RWPE2 (cell line): Measurements from ENCODE around the gene DHRS2.

Source experiments
- ATAC-seq: fragments of 200-7000 bp; cut with Tn5 transposase; 3 replicates; pipeline ENCODE4 v1.9.1; 2021; ENCODE audit warnings: low read depth
- DNase-seq: peaks from one replicate; pipeline ENCODE4 v3.0.0-alpha.2; 2020; ENCODE audit warnings: low spot score
- H3K27ac ChIP-seq: fragments of 450-650 bp; 2 replicates; pipeline ENCODE4 v1.5.1; 2017; ENCODE audit warnings: mild to moderate bottlenecking; ENCODE audit not compliant: poor library complexity, severe bottlenecking
- H3K27me3 ChIP-seq: fragments of 250-450 bp; sonication (Bioruptor Pico); 2 replicates; pipeline ENCODE4 v1.5.1; 2021; ENCODE audit warnings: mild to moderate bottlenecking, moderate library complexity; ENCODE audit not compliant: insufficient read depth, poor library complexity, severe bottlenecking
- H3K36me3 ChIP-seq: fragments of 250-450 bp; sonication (Bioruptor Pico); 2 replicates; pipeline ENCODE4 v1.5.1; 2020; ENCODE audit warnings: low read depth, mild to moderate bottlenecking, moderate library complexity
- H3K4me1 ChIP-seq: fragments of 250-450 bp; sonication (Bioruptor Pico); 2 replicates; pipeline ENCODE4 v1.5.1; 2021; ENCODE audit warnings: mild to moderate bottlenecking, moderate library complexity; ENCODE audit not compliant: insufficient read depth, poor library complexity, severe bottlenecking
- H3K4me3 ChIP-seq: fragments of 250-450 bp; sonication (Bioruptor Pico); 2 replicates; pipeline ENCODE4 v1.5.1; 2021; ENCODE audit warnings: mild to moderate bottlenecking, moderate library complexity; ENCODE audit not compliant: severe bottlenecking
- H3K9me3 ChIP-seq: fragments of 250-450 bp; sonication (Bioruptor Pico); 2 replicates; pipeline ENCODE4 v1.5.1; 2021; ENCODE audit warnings: mild to moderate bottlenecking, moderate library complexity; ENCODE audit not compliant: severe bottlenecking
- TF ChIP-seq, protein P1 (sequence below): fragments of 450-650 bp; IDR thresholded peaks from one replicate; pipeline ENCODE4 v1.5.1; 2017; ENCODE audit warnings: mild to moderate bottlenecking, moderate library complexity; ENCODE audit not compliant: poor library complexity, severe bottlenecking

Gene DHRS2

DNA sequence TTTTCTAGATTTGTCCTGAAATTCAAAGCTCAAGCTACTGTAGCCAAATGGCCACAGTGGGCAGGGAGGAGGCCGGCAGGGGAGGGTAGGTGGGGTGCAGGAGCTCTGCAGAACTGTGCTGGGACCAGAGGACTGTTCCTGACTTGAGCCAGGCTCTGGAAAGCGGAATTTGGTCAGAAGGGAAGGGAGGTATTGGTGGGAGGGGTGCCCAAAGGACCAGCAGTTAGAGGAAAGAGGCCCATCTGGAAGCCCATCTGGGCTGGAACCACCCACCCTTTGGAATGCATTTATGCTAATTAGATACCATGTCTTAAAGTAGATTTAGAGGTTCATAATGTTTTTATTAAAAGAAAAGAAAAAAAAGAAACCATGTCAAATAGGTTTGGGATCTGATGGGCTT is 33.1 kb upstream of the DHRS2 start:
- H3K27me3 ChIP-seq, result peaks cover 4% of the 10 kb centered on the region
- no peaks in the 10 kb centered on the region for H3K4me1 ChIP-seq
- ATAC-seq (no peak), DNase-seq (no peak)
- H3K9me3 ChIP-seq, result no peaks in the 10 kb centered on the region
- TF ChIP-seq, protein P1, sequence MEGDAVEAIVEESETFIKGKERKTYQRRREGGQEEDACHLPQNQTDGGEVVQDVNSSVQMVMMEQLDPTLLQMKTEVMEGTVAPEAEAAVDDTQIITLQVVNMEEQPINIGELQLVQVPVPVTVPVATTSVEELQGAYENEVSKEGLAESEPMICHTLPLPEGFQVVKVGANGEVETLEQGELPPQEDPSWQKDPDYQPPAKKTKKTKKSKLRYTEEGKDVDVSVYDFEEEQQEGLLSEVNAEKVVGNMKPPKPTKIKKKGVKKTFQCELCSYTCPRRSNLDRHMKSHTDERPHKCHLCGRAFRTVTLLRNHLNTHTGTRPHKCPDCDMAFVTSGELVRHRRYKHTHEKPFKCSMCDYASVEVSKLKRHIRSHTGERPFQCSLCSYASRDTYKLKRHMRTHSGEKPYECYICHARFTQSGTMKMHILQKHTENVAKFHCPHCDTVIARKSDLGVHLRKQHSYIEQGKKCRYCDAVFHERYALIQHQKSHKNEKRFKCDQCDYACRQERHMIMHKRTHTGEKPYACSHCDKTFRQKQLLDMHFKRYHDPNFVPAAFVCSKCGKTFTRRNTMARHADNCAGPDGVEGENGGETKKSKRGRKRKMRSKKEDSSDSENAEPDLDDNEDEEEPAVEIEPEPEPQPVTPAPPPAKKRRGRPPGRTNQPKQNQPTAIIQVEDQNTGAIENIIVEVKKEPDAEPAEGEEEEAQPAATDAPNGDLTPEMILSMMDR, result no peak
- H3K36me3 ChIP-seq, result no peaks in the 10 kb centered on the region
- no peak overlapping the region for H3K4me3 ChIP-seq
- no peak overlapping the region for H3K27ac ChIP-seq

DNA sequence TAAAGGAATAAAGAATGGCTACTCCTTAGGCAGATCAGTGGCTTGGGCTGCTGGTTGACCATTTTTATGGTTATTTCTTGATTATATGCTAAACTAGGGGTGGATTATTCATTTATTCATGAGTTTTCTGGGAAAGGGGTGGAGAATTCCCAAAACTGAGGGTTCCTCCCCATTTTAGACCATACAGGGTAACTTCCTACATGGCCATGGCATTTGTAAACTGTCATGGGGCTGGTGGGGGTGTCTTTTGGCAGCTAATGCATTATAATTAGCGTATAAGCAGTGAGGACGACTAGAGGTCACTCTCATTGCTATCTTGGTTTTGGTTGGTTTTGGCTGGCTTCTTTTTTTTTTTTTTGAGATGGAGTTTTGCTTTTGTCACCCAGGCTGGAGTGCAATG is 32.0 kb upstream of the DHRS2 start:
- no peaks in the 10 kb centered on the region for H3K4me1 ChIP-seq
- no peak for ATAC-seq
- no peaks in the 10 kb centered on the region for H3K36me3 ChIP-seq
- H3K27ac ChIP-seq, result no peak overlapping the region
- TF ChIP-seq, protein P1, result no peak
- no peak overlapping the region for H3K4me3 ChIP-seq
- H3K9me3 ChIP-seq, result no peaks in the 10 kb centered on the region
- peaks cover 4% of the 10 kb centered on the region for H3K27me3 ChIP-seq
- no peak for DNase-seq

DNA sequence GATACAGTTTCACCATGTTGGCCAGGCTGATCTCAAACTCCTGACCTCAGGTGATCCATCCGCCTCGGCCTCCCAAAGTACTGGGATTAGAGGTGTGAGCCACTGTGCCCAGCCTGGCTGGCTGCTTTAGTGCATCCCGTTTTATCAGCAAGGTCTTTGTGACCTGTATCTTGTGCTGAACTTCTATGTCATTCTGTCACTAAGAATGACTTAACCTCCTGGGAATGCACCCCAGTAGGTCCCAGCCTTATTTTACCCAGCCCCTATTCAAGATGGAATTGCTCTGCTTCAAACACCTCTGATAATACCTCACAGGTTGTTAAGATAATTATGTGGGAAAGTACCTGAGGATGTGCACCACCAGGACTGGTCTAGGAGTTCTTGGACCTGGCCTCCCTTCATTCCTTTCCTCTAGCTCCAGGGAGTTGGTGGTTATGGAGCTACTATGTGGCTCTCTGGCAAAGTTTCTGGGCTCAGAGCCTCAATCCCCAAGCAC is 31.4 kb upstream of the DHRS2 start:
- H3K4me1 ChIP-seq, result no peaks in the 10 kb centered on the region
- H3K27ac ChIP-seq, result no peak overlapping the region
- peaks cover 4% of the 10 kb centered on the region for H3K27me3 ChIP-seq
- no peak overlapping the region for H3K4me3 ChIP-seq
- DNase-seq, result no peak
- no peak for ATAC-seq
- TF ChIP-seq, protein P1, result no peak
- H3K9me3 ChIP-seq, result no peaks in the 10 kb centered on the region
- H3K36me3 ChIP-seq, result no peaks in the 10 kb centered on the region

DNA sequence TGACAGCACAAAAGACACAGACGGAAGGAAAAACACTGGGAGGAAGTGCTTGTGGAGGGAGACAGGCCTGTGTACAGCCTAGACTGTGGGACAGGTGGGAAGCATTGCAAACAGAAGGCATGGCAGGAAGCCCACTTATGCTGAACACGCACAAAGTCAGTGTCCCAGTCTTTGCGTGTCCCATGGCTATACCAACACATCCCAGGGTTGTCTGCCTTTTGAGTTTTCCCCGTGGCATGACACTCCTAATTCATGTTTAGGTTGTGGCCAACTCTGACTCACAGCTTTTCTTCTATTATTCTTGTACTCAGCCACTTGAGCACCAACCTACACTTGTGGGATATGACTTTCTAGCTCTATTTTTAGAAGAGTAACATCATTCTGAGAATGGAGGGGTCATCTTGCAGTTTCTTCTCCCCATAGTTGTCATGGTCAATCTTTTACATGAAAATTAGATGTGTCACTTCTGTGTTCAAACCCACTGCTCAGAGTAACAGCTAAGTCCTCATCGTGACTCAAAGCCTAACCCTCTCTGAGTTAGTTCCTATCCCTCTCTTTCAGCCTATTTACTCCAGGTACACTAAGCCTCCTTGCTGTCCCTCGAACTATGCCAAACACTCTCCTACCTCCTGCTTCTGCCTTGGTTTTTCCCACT is 30.1 kb upstream of the DHRS2 start:
- H3K4me3 ChIP-seq, result no peak overlapping the region
- H3K36me3 ChIP-seq, result no peaks in the 10 kb centered on the region
- DNase-seq (no peak), ATAC-seq (no peak)
- peaks cover 14% of the 10 kb centered on the region for H3K27me3 ChIP-seq
- H3K9me3 ChIP-seq, result no peaks in the 10 kb centered on the region
- no peak overlapping the region for H3K27ac ChIP-seq
- TF ChIP-seq, protein P1, result no peak
- no peaks in the 10 kb centered on the region for H3K4me1 ChIP-seq

DNA sequence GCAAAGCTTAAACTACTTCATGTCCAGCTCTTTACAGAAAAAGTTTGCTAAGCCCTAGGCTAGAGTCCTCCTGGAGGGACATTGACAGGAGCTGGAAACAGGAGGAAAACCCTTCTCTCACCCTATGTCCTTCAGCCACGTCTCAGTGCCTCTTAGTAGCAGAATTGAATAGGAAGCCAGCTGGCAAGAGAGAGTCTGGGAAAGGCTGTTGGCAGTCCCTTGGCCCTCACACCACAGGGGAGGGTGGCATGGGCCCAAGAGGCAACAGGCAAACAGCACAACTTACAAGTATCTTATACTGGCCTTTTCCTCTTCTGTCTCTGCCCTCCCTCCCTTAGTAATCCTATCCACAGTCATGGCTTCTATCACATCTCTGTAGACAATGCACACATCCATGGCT is 27.7 kb upstream of the DHRS2 start:
- H3K36me3 ChIP-seq, result no peaks in the 10 kb centered on the region
- H3K9me3 ChIP-seq, result no peaks in the 10 kb centered on the region
- TF ChIP-seq, protein P1, result no peak
- H3K27me3 ChIP-seq, result peaks cover 29% of the 10 kb centered on the region
- H3K4me3 ChIP-seq, result no peak overlapping the region
- no peaks in the 10 kb centered on the region for H3K4me1 ChIP-seq
- no peak overlapping the region for H3K27ac ChIP-seq
- DNase-seq, result no peak
- no peak for ATAC-seq
